HuH-7 (cell line): ENCODE measurements around the gene RAPSN.
A peak's percentile ranks its signal among the peaks of the same experiment; 100 is the strongest.

Experiments used
- DNase-seq: peaks from one replicate; pipeline ENCODE4 v3.0.0; 2011; ENCODE audit warnings: low spot score

The RAPSN gene

GRCh38 chr11:47466201-47466600 lies 17.3 kb upstream of the RAPSN start:
- no peak for DNase-seq

DNA sequence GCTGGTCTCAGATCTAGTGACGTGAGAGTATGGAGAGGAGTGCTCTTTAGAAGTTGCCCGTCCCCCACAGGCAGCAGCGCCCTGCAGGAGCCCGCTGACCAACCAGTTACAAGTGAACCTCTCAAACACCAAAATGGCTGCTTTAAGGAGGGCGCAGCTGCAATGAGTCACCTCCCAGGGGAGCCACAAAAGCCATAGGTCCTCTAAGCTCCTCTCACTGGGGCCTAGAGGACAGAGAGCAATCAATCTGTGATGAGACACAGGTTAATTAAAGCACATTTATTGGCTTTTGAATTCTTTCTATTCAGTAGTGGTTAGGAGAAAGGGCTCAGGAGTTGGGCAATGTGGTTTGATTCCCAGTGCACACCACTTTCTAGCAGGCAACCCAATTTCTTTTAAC lies 15.5 kb upstream of the RAPSN start:
- no peak for DNase-seq

DNA sequence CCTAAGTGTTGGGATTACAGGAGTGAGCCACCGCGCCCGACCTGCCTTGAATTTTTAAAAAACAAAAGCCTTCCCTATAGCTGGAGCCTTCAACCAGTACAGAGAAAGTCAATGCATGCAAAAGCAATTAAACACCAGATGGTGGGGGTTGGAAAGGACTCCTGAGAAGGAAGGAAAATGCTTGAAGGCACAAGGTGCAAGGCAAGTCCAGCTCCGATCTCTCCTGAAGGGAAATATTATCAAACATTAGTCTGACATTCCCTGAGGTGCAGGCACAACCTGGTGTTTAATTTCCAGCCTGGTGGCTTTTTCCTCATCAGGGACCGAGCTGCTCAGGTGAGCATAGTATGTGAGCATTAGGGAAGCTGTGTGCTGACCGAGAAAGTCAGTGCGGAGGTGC lies 12.9 kb upstream of the RAPSN start:
- no peak for DNase-seq

DNA sequence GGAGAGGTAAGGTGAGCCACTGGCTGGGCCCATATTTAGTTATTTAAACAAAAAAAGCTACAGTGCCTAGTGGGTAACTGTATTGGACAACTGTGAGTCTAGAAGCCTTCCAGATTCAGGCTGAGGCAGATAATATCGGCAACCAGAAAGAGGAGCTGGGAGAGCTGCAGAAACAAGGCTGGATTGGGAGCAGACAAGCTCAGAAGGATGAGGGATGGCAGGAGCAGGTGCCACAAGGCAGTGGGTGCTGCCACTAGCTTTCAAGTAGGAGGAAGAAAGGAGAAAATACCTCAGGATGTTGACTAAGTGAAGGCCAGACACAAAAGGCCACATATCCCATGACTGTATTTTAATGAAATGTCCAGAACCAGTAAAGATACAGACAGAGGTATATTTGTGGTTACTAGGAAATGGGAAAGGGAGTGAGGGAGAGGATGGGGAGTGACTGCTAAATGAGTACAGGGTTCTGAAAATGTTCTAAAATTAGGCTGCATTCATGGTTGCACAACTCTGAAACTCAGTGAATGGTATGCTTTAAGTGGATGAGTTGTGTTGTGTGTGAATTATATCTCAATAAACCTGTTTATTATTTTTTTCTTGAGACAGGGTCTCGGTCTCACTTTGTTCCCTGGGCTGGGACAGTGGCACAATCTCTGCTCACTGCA lies 11.8 kb upstream of the RAPSN start:
- DNase-seq = no peak

DNA sequence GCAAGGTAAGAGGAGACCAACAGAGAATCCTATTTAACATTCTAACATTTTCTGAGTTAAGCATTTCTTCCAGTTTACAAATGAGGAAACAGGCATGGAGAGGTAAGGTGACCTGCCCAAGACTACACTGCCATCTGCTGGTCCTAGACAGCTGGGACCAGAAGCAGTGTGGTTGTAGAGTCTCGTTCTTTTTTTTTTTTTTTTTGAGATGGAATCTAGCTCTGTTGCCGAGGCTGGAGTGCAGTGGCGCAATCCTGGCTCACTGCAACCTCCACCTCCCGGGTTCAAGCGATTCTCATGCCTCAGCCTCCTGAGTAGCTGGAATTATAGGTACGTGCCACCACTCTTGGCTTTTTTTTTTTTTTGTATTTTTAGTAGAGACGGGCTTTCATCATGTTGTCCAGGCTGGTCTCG lies 5.3 kb upstream of the RAPSN start:
- DNase-seq = peak; percentile 85

- DNase-seq = no peak
These were observed 4.4 kb upstream of the RAPSN start for GRCh38 chr11:47453365-47453764.

DNA sequence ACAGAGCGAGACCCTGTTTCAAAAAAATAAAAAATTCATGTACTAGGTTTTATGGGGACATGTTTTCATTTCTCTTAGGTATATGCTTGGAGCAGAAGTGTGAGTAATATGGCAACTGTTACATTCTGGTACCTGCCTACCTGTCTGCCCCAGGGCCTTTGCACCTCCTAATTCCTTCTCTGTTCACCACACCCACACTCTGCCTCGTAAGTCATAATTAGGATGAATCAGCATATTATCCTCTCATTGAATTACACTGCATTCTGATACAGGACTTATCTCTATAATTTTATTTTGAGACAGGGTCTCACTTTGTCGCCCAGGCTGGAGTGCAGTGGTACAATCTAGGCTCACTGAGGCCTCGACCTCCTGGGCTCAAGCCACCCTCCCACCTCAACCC lies 3.1 kb upstream of the RAPSN start:
- DNase-seq = no peak

DNA sequence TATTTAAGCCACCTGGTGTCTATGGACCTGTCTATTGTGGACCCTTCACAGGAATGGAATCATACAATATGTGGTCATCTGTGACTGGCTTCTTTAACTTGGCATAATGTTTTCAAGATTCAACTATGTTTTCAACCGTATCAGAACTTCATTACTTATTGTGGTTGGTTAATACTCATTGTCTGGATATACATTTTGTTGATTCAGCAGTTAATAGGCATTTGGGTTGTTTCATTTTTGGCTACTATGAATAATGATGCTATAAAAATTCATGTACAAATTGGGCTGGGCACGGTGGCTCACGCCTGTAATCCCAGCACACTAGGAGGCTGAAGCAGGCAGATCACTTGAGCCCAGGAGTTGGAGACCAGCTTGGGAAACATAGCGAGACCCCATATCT lies 2.5 kb upstream of the RAPSN start:
- no peak for DNase-seq

DNA sequence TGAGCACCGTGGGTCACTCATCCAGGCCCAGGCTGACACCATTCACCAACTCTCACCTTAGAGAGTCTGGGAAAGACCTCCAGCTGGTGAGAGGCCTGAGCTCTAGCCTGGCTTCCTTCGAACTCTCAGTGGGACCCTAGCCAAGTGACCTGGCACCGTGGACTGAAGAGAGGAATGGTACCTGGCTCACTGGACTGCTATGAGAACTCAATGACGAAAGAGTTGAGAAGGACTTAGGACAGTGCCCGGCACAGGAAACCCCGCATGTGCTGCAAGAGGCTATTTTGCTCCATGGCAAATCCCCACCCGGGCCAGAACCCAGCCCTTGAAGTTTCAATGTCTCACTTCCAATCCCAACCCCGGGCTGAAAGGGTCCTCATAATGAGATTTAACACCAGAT lies 605 bp upstream of the RAPSN start:
- DNase-seq = no peak

DNA sequence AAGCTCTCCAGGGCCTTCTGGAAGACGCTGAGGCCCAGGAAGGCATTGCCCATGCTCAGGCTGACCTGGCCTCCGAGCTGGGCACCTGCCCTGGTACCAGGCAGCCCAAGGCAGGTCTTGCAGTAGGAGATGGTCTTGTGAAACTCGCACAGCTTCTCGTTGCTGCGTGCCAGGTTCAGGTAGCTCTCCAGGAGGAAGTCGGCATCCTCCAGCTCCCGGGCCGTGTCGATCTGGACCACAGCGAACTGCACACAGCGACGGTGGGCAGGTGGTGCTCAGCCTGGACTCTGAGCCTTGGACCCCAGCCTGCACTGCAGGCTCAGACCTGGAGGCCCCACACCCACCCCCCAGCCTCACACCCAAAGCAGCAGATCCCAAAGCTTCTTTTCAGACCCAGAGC lies 1.0 kb downstream of the RAPSN start:
- DNase-seq = no peak

- DNase-seq = no peak
These were observed 2.1 kb downstream of the RAPSN start for GRCh38 chr11:47446833-47447232.

DNA sequence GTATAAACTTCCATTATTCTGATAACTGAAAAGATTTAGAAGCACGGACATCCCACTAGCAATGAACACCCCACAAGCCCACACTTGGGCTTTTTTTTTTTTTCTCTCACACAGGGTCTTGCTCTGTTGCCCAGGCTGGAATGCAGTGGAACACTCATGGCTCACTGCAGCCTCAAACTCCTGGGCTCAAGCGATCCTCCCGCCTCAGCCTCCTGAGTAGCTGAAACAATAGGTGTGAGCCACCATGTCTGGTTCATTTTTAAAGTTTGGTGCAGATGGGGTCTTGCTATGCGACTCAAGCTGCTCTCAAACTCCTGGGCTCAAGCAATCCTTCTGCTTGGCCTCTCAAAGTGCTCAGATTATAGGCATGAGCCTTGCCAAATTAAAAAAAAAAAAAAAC lies 3.1 kb downstream of the RAPSN start:
- DNase-seq = no peak

- DNase-seq = no peak
These were observed 5.1 kb downstream of the RAPSN start for GRCh38 chr11:47443817-47444216.

DNA sequence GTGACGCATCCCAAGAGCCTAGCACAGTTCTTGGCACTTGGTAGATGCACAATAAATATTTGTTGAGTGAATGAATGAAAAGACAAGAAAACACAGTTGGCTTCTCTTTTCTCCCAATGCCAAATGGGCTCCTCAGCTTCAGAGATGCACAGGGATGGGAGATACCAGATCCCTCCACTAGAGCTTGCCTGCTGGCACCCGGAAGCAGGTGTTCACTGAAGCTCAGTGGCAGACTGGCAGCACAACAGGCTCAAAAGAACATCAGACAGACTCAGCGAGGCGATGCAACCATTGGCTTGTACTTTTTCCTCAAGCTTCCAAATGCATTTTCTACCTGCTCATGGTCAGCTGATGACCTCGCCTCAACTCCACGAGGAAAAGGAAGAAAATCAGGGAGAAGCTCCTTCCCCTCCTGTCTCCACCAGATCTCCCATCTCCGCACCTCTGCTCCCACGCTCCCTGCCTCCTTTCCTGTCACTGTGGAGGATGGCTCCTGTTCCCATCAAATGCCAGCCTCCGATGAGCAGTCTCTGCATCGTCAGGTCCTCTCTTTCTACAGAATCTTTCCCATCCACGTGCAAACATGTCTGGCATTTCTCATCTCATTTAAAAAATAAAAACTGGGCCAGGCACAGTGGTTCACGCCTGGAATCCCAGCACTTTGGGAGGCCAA lies 5.8 kb downstream of the RAPSN start:
- DNase-seq = peak; percentile 44

DNA sequence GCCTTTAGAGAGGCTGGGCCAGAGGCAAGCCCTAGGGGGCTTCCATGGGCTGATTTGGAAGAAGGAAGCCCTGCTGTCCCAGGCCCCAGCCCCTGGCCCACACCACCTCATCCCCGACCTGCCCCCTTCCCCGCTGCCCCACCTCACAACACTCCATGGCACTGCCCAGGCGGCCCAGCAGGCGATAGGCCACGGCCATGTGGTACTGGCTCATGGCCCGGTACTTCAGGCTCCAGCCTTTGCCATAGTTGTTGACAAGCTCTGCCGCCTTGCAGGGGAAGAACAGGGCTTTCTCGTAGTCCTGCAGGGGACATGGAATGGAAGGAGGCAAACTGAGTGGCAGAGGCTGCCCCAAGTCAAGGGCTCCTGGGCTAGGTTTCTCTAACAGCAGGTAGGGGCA lies 6.4 kb downstream of the RAPSN start:
- DNase-seq = no peak

GRCh38 chr11:47441421-47441820 lies 7.5 kb downstream of the RAPSN start:
- DNase-seq = no peak

- peak; percentile 63 for DNase-seq
These were observed 8.9 kb downstream of the RAPSN start for GRCh38 chr11:47440054-47440476.

- DNase-seq = no peak
These were observed 10.2 kb downstream of the RAPSN start for GRCh38 chr11:47438721-47439120.

GRCh38 chr11:47437746-47438418 lies 11.1 kb downstream of the RAPSN start:
- peak; percentile 36 for DNase-seq

DNA sequence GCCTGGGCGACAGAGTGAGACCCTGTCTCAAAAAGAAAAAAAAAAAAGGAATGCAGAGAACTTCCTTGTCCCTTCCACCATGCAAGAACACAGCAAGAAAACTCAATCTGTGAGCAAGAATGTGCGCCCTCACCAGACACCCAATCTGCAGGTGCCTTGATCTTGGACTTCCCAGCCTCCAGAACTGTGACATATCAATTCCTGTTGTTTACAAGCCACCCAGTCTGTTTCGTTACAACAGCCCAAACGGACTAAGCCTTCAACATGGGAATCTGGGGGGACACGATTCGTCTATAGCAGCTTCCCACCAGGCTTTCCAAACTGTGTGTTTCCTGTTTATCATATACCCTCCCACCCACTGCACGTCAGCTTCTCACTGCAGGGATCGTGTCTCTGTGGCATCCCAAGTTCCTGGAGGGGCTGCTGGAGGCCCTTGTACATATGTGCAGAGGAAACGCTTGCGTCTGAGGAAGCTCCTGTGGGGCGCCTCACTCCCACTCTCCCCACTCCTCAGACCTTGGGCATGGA lies 11.7 kb downstream of the RAPSN start:
- no peak for DNase-seq

DNA sequence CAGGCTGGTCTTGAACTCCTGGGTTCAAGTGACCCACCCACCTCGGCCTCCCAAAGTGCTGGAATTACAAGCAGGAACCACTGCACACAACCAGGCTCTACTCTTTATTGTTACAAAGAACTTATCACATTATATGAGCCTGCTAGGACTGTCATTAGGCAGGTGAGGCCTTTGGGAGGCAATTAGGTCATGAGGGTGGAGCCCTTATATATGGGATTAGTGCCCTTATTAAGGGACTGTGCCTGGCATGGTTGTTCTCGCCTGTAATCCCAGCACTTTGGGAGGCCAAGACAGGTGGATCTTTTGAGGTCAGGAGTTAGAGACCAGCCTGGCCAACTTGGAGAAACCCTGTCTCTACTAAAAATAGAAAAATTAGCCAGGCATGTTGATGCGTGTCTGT lies 12.2 kb downstream of the RAPSN start:
- no peak for DNase-seq

GRCh38 chr11:47435687-47436086 lies 13.2 kb downstream of the RAPSN start:
- DNase-seq = no peak
